ENCODE measurements around the gene JMJD1C. TPM values are rescaled to one million over a fixed set of nuclear protein-coding genes. Genes with fewer than 3 reads are reported as not detected.
"Not testable (repeated sequence)": the region's sequence is repeated elsewhere in the genome, so short reads cannot be mapped to it uniquely, and the experiment has no call there.

Gene JMJD1C
- total RNA-seq, 2 donors from 2014 or later = 91.8 to 103 TPM

DNA sequence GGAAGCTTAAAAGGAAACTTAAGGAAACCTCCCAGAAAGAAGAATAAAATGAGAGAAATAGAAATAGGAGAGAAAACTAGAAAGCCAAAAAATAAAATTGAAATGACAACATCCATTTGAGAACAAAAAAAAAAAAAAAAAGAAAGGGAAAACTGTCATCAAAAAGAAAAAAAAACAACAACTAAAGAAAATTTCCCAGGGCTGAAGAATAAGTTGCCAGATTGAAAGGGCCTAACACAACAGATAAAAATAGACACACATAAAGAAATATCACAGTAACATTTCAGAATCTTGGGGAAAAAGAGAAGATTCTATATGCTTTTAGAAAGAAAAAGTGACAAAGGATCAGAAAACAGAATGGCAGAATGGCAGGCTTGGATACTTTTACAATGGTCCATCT lies 157.1 kb downstream of the JMJD1C start:
- Histone ChIP-seq H3K9me3 (no peaks in the 10 kb centered on the region), H3K4me1 (no peaks in the 10 kb centered on the region), H3K27ac (no peak overlapping the region), H3K4me3 (no peak overlapping the region), H3K27me3 (no peaks in the 10 kb centered on the region), H3K36me3 (replicated peaks in 1 of 2; ENCODE audit: insufficient read depth in 1 of 2, low read depth in 2 of 2) (no peaks in the 10 kb centered on the region)
- intact Hi-C loops (cut with DNase I) = no loop called here
- DNase-seq (no peak), ATAC-seq (no peak)
- no peak for TF ChIP-seq POLR2A (IDR thresholded peaks at IDR 0.05)
- TF ChIP-seq, protein P1, sequence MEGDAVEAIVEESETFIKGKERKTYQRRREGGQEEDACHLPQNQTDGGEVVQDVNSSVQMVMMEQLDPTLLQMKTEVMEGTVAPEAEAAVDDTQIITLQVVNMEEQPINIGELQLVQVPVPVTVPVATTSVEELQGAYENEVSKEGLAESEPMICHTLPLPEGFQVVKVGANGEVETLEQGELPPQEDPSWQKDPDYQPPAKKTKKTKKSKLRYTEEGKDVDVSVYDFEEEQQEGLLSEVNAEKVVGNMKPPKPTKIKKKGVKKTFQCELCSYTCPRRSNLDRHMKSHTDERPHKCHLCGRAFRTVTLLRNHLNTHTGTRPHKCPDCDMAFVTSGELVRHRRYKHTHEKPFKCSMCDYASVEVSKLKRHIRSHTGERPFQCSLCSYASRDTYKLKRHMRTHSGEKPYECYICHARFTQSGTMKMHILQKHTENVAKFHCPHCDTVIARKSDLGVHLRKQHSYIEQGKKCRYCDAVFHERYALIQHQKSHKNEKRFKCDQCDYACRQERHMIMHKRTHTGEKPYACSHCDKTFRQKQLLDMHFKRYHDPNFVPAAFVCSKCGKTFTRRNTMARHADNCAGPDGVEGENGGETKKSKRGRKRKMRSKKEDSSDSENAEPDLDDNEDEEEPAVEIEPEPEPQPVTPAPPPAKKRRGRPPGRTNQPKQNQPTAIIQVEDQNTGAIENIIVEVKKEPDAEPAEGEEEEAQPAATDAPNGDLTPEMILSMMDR (IDR thresholded peaks at IDR 0.05) = no peak

DNA sequence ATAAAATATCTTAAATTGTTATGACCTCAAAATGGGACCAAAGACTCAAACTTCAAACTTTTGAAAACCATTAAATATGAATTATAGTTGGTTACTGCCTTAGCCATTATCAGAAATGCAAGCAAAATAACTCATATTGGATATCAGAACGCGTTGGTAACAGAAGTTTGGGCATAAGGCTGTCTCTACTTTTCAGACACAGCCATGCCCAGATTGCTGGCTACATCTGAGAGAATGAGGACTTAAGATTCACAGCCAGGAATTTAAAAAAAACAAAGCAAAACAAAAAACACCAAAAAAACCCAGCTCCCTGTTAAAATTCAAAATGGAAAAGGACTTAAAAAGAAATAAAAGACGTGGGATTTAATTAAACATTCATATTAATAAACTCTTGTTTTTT lies 161.6 kb downstream of the JMJD1C start:
- peaks cover 5% of the 10 kb centered on the region for H3K4me1 ChIP-seq
- H3K36me3 ChIP-seq (replicated peaks in 1 of 2; ENCODE audit: insufficient read depth in 1 of 2, low read depth in 2 of 2) = no peaks in the 10 kb centered on the region
- ATAC-seq (no peak), DNase-seq (no peak)
- H3K4me3 ChIP-seq = no peak overlapping the region
- no peaks in the 10 kb centered on the region for H3K27me3 ChIP-seq
- WGBS, 2 donors = 94 to 96% methylated on average over 3 of the region's 3 CpGs
- TF ChIP-seq POLR2A (IDR thresholded peaks at IDR 0.05) = no peak
- TF ChIP-seq, protein P1 (IDR thresholded peaks at IDR 0.05) = no peak
- intact Hi-C loops (cut with DNase I) = no loop called here
- H3K9me3 ChIP-seq = no peaks in the 10 kb centered on the region
- no peak overlapping the region for H3K27ac ChIP-seq

DNA sequence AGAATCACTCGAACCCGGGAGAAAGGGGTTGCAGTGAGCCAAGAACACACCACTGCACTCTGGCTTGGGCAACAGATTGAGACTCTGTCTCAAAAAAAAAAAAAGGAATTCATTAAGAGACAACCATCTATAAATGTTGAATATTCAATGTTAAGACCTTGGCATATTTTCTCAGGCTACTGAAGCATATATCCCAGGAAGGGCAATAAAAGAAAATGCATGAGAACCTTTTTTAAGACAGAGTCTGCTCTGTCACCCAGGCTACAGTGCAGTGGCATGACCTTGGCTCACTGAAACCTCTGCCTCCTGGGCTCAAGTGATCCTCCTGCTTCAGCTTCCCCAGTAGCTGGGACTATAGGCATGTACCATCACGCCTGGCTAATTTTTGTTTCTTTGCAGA lies 165.0 kb downstream of the JMJD1C start:
- H3K4me3 ChIP-seq = no peak overlapping the region
- DNase-seq (no peak), ATAC-seq (no peak)
- no peaks in the 10 kb centered on the region for H3K9me3 ChIP-seq
- H3K36me3 ChIP-seq (replicated peaks in 1 of 2; ENCODE audit: insufficient read depth in 1 of 2, low read depth in 2 of 2) = no peaks in the 10 kb centered on the region
- peaks cover 5% of the 10 kb centered on the region for H3K4me1 ChIP-seq
- no peaks in the 10 kb centered on the region for H3K27me3 ChIP-seq
- intact Hi-C loops (cut with DNase I) = no loop called here
- no peak overlapping the region for H3K27ac ChIP-seq
- no peak for TF ChIP-seq POLR2A (IDR thresholded peaks at IDR 0.05)
- TF ChIP-seq, protein P1 (IDR thresholded peaks at IDR 0.05) = no peak
- WGBS, 2 donors = 85 to 92% methylated on average over 3 of the region's 3 CpGs

DNA sequence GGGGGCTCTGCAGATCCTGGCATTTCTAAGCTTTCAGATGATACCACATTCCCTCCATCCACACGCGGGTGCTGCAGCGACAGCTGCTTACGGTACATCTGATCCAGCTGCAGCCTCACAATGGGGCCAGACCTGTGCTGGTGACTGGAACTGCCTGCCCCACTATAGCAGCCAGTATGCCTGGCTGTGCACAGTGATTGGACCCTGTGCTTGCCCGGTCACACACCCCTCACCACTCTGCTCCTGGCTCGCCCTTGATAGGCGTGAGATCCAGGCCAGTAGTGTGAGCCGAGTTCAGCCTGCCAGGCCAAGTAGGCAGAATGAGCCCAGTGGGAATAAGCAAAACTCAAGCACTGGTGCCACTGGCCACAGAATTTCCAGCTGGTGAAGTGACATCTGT lies 167.8 kb downstream of the JMJD1C start:
- Histone ChIP-seq H3K9me3 (no peaks in the 10 kb centered on the region), H3K4me1 (peaks cover 5% of the 10 kb centered on the region), H3K27ac (no peak overlapping the region), H3K4me3 (no peak overlapping the region), H3K27me3 (no peaks in the 10 kb centered on the region), H3K36me3 (replicated peaks in 1 of 2; ENCODE audit: insufficient read depth in 1 of 2, low read depth in 2 of 2) (no peaks in the 10 kb centered on the region)
- ATAC-seq (no peak), DNase-seq (no peak)
- intact Hi-C loops (cut with DNase I) = no loop called here
- WGBS, 2 donors = 94 to 100% methylated on average over 4 to 6 of the region's 8 CpGs
- TF ChIP-seq, protein P1 (IDR thresholded peaks at IDR 0.05) = no peak
- TF ChIP-seq POLR2A (IDR thresholded peaks at IDR 0.05) = no peak

DNA sequence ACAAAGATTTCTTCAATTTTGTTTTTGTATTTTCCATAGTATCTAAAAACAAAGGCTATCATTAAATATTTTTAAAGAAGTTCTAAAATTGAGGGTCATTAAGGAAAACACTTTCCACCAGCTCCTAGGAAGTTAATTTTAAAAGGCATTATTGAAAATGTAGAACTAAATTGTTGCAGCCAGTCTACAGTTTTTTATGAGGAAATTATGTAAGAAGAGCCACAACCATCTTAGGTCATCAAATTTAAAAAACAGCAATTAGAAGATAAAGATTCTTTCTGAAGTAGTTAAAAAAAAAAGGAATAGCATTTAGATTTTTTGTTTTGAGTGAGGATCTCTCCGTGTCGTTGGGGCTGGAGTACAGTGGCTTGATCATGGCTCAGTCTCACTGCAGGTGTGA lies 171.0 kb downstream of the JMJD1C start:
- no peaks in the 10 kb centered on the region for H3K36me3 ChIP-seq (replicated peaks in 1 of 2; ENCODE audit: insufficient read depth in 1 of 2, low read depth in 2 of 2)
- intact Hi-C loops (cut with DNase I) = no loop called here
- no peak for DNase-seq
- H3K9me3 ChIP-seq = no peaks in the 10 kb centered on the region
- no peak for ATAC-seq
- TF ChIP-seq POLR2A (IDR thresholded peaks at IDR 0.05) = no peak
- TF ChIP-seq, protein P1 (IDR thresholded peaks at IDR 0.05) = no peak
- H3K4me3 ChIP-seq = no peak overlapping the region
- H3K27me3 ChIP-seq = no peaks in the 10 kb centered on the region
- no peak overlapping the region for H3K27ac ChIP-seq
- H3K4me1 ChIP-seq = peaks cover 2% of the 10 kb centered on the region
- WGBS, 2 donors = 89 to 91% methylated on average over 2 of the region's 2 CpGs

DNA sequence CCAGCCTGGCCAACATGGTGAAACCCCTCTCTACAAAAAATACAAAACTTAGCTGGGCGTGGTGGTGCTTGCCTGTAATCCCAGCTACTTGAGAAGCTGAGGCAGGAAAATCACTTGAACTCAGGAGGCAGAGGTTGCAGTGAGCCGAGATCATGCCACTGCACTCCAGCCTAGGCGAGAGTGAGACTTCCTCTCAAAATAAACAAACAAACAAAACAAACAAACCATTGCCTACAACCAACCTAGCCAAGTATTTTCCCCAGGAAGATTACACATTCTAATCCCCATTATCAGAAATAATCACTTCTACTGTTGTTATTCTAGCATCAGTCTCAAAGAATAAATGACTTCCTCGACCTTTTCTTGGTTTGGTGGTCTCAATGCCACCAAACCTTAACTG lies 172.9 kb downstream of the JMJD1C start:
- H3K9me3 ChIP-seq; H3K36me3 ChIP-seq (replicated peaks in 1 of 2; ENCODE audit: insufficient read depth in 1 of 2, low read depth in 2 of 2); DNase-seq; H3K4me1 ChIP-seq; intact Hi-C loops (cut with DNase I); ATAC-seq; H3K27ac ChIP-seq; H3K4me3 ChIP-seq; H3K27me3 ChIP-seq: not testable (repeated sequence)
- WGBS, 2 donors = 88 to 95% methylated on average over 4 of the region's 4 CpGs
